Loucy (cell line): Measurements from ENCODE around the gene PPP1R14B.

Experiments used
- H2AFZ ChIP-seq: fragments of 200-600 bp; sonication (generic); 2 replicates; pipeline ENCODE4 v1.6.0; 2016; ENCODE audit warnings: antibody characterized with exemption, mild to moderate bottlenecking, low read length, moderate library complexity
- H3F3A ChIP-seq: fragments of 200-600 bp; 2 replicates; pipeline ENCODE4 v1.6.0; 2016; ENCODE audit warnings: antibody characterized with exemption, low read depth, mild to moderate bottlenecking
- H3K27me3 ChIP-seq: fragments of 200-600 bp; sonication (generic); 2 replicates; pipeline ENCODE4 v1.6.1; 2014; ENCODE audit warnings: low read length, mild to moderate bottlenecking; ENCODE audit not compliant: insufficient read depth, poor library complexity, severe bottlenecking
- H3K36me3 ChIP-seq: fragments of 200-600 bp; sonication (generic); 2 replicates; pipeline ENCODE4 v1.6.1; 2016; ENCODE audit warnings: low read length; ENCODE audit not compliant: insufficient read depth
- H3K4me1 ChIP-seq: fragments of 200-600 bp; sonication (generic); 2 replicates; pipeline ENCODE4 v1.5.1; 2014; ENCODE audit warnings: low read length, mild to moderate bottlenecking; ENCODE audit not compliant: insufficient read depth, poor library complexity, severe bottlenecking
- H3K4me2 ChIP-seq: fragments of 200-600 bp; sonication (generic); 2 replicates; pipeline ENCODE4 v1.6.0; 2014; ENCODE audit warnings: antibody characterized with exemption, low read length, low read depth, mild to moderate bottlenecking; ENCODE audit not compliant: poor library complexity, severe bottlenecking
- H3K4me3 ChIP-seq: fragments of 200-600 bp; sonication (generic); 2 replicates; pipeline ENCODE4 v1.5.1; 2014; ENCODE audit warnings: low read length, mild to moderate bottlenecking, mixed read lengths; ENCODE audit not compliant: poor library complexity, severe bottlenecking
- H3K79me2 ChIP-seq: fragments of 200-600 bp; sonication (generic); 2 replicates; pipeline ENCODE4 v1.6.1; 2014; ENCODE audit warnings: low read length; ENCODE audit not compliant: insufficient read depth
- H3K9ac ChIP-seq: fragments of 200-600 bp; sonication (generic); 2 replicates; pipeline ENCODE4 v1.6.0; 2014; ENCODE audit warnings: mild to moderate bottlenecking, low read depth, low read length, moderate library complexity; ENCODE audit not compliant: poor library complexity, severe bottlenecking
- H3K9me2 ChIP-seq: fragments of 200-600 bp; sonication (generic); replicated peaks from 2 replicates; pipeline ENCODE4 v1.6.1; 2016; ENCODE audit warnings: low read depth, low read length, mixed read lengths
- H3K9me3 ChIP-seq: fragments of 200-600 bp; sonication (generic); 2 replicates; pipeline ENCODE4 v1.6.1; 2014; ENCODE audit warnings: mild to moderate bottlenecking, antibody characterized with exemption, low read length, low read depth; ENCODE audit not compliant: insufficient read depth
- H4K20me1 ChIP-seq: fragments of 200-600 bp; sonication (generic); 2 replicates; pipeline ENCODE4 v1.6.0; 2014; ENCODE audit warnings: antibody characterized with exemption, low read length, mild to moderate bottlenecking; ENCODE audit not compliant: insufficient read depth, poor library complexity, severe bottlenecking
- CTCF ChIP-seq: fragments of 200-600 bp; sonication (generic); conservative IDR thresholded peaks from 2 replicates; pipeline ENCODE4 v1.5.1; 2014; ENCODE audit warnings: mild to moderate bottlenecking, antibody characterized with exemption, low read length
- EZH2phosphoT487 ChIP-seq: fragments of 200-600 bp; IDR thresholded peaks from 2 replicates; pipeline ENCODE4 v1.6.1; 2018; ENCODE audit warnings: antibody characterized with exemption, mild to moderate bottlenecking, moderate library complexity, borderline replicate concordance

PPP1R14B gene

DNA sequence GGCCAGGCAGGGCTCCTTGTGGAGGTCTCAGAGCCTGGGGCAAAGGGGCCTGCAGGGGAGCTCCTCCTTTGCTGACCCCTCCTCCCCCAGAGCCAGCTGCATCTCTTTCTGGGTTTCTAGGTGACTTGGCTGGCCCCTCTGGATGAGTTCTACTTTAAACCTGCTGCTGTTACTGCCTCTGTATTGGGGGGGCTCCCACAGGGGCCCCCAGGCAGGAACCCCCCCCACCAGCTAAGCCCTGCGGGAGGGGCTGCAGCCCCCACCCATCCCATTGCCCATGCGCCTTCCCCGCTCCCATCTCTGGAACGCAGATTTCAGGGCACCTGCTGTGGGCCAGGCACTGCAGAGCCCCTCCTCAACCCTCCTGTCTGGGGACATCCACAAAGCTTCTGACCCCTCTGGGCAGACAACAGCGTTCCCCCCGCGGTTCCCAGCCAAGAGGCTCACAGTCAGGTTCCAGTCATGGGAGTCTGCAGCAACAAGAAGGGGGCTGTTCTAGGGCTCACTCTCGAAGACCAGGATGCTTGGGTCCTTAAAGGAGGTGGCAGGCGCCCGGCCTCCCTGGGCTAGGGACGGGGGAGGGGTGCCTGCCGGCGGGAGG, 3.8 kb upstream of the PPP1R14B start:
- peak overlapping the region; percentile 99 for H2AFZ ChIP-seq
- H3K4me2 ChIP-seq = peak overlapping the region; percentile 89
- TF ChIP-seq CTCF = no peak
- TF ChIP-seq EZH2phosphoT487 = no peak
- H3F3A ChIP-seq = peaks cover 3% of the 10 kb centered on the region; the same call in 1 of the 2 replicates
- H3K36me3 ChIP-seq = no peaks in the 10 kb centered on the region
- H3K4me1 ChIP-seq = peaks cover 30% of the 10 kb centered on the region
- H3K9me3 ChIP-seq = no peaks in the 10 kb centered on the region
- H3K9ac ChIP-seq = peak overlapping the region; percentile 67
- no peaks in the 10 kb centered on the region for H3K9me2 ChIP-seq
- H3K27me3 ChIP-seq = no peaks in the 10 kb centered on the region
- peaks cover 6% of the 10 kb centered on the region for H4K20me1 ChIP-seq
- H3K4me3 ChIP-seq = peak overlapping the region; percentile 84
- peaks cover 14% of the 10 kb centered on the region for H3K79me2 ChIP-seq

GRCh38 chr11:64249563-64250414, 3.0 kb upstream of the PPP1R14B start:
- peaks cover 21% of the 10 kb centered on the region for H3K79me2 ChIP-seq
- TF ChIP-seq CTCF = no peak
- no peak for TF ChIP-seq EZH2phosphoT487
- no peaks in the 10 kb centered on the region for H3K9me3 ChIP-seq
- peaks cover 3% of the 10 kb centered on the region; the same call in 1 of the 2 replicates for H3F3A ChIP-seq
- H3K4me1 ChIP-seq = peaks cover 35% of the 10 kb centered on the region
- no peaks in the 10 kb centered on the region for H3K36me3 ChIP-seq
- H3K9ac ChIP-seq = no peak overlapping the region
- H3K27me3 ChIP-seq = no peaks in the 10 kb centered on the region
- H3K4me3 ChIP-seq = no peak overlapping the region
- peak overlapping the region; percentile 89 for H3K4me2 ChIP-seq
- no peaks in the 10 kb centered on the region for H3K9me2 ChIP-seq
- H4K20me1 ChIP-seq = peaks cover 14% of the 10 kb centered on the region
- no peak overlapping the region for H2AFZ ChIP-seq

- TF ChIP-seq CTCF (no peak), EZH2phosphoT487 (no peak)
- Histone ChIP-seq H3K36me3 (peaks cover 3% of the 10 kb centered on the region; the same call in 1 of the 2 replicates), H2AFZ (no peak overlapping the region), H3K27me3 (no peaks in the 10 kb centered on the region), H3K9ac (no peak overlapping the region), H3K9me3 (no peaks in the 10 kb centered on the region), H4K20me1 (peaks cover 15% of the 10 kb centered on the region), H3K4me2 (no peak overlapping the region), H3K9me2 (no peaks in the 10 kb centered on the region), H3K4me1 (peaks cover 39% of the 10 kb centered on the region), H3K79me2 (peaks cover 28% of the 10 kb centered on the region), H3F3A (peaks cover 3% of the 10 kb centered on the region; the same call in 1 of the 2 replicates), H3K4me3 (no peak overlapping the region)
Measured at GRCh38 chr11:64249038-64249437, 2.3 kb upstream of the PPP1R14B start.
